GM21786 (cell line): ENCODE results near the gene WSB1.

ENCODE experiments used
- ATAC-seq: cut with Tn5 transposase; IDR thresholded peaks from one replicate; pipeline ENCODE4 v1.9.1; 2021; ENCODE audit not compliant: unreplicated experiment

The WSB1 gene

DNA sequence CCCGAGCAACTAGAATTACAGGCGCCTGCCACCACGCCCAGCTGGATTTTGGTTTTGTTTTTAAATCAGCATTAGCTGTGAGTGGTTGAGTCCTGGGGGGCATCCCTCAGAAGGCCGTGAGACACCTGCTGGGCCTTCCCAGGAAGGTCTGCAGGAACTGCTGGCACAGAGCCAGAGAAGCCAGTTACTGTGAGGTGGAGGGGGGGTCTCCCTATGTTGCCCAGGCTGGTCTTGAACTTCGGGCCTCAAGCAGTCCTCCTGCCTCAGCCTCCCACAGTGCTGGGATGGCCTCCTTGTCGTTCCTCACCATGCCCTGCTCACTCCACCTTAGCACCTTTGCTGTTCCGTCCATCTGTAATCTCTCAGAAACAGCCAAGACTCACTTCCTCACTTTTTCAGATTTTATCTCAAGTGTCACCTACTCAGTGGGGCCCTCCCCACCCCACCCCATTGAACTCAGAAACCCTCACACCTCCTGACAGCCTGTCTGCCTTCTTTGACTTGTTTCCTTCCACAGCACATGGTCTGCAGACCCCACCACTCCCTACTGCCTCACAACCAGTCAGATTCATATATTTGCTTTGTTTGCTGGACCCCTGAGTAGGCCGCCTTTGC, 62.3 kb downstream of the WSB1 start:
- no peak for ATAC-seq

DNA sequence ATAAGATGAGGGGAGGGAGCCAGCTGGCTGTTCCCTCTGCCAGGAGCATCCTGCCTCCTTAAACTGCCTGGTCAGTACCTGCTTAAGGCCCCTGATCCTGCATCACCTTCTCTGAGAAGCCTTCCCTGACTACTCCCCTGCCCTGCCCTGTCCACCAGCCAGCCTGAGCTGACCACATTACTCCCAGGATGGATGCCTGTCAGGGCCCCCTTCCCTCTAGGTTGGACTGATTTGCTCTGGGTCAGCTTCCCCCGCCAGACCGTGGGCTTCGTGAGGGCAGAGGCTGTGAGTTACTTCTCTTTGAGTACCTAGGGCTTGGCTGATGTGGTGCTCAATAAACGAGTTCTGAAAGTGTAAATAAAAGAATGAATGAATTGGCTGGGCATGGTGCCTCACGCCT, 63.3 kb downstream of the WSB1 start:
- no peak for ATAC-seq

DNA sequence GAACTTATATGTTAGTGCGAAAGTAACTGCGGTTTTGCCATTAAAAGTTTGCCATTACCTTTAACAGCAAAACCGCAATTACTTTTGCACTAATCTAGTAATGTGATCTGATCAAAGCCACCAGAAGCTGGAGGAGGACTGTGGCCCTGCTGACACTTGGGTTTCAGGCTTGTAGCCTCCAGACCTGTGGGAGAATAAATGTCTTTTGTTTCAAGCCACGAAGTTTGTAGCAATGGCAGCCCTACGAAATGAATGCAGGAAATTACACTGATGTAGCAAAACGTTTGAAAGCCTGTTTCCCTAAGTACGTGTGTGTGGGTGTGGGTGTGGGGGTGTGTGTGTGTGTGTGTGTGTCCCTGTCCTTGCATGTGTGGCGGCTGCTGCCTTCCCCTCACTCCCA, 66.6 kb downstream of the WSB1 start:
- ATAC-seq, result no peak

DNA sequence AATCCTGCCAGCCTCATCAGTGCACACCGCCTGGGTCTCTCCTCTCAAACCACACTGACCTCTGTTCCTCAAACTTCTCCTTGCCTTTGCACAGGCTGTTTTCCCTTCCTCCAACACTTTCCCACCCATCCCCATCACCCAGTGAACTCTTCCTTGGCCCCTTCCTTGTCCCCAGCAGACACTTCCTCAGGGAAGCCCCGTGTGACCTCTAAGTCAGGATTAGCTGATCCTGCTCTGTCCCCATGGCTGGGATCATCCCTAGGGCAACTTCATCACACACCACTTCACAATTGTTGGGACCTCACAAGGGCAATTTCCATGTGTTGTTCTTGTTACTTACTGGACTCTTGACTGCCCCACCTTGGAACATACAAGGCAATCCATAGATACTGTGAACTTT, 67.8 kb downstream of the WSB1 start:
- ATAC-seq, result no peak

DNA sequence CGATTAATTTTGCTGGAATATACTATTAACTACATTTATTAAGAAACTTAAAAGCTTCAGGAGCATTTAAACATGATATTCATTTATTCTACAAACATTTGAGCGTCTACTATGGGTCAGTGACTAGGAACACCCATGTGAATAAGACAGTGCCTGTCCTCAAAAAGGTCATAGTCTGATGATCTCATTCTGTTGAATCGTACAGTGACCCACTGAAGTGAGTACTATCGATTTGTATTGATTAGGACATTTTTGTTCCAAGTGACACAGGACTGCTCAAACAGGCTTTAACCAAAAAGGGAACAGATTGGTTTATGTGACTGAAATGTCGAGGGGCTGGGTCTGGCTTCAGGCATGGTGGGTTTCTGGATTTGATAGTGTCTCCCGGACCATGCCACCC, 68.6 kb downstream of the WSB1 start:
- ATAC-seq, result no peak

DNA sequence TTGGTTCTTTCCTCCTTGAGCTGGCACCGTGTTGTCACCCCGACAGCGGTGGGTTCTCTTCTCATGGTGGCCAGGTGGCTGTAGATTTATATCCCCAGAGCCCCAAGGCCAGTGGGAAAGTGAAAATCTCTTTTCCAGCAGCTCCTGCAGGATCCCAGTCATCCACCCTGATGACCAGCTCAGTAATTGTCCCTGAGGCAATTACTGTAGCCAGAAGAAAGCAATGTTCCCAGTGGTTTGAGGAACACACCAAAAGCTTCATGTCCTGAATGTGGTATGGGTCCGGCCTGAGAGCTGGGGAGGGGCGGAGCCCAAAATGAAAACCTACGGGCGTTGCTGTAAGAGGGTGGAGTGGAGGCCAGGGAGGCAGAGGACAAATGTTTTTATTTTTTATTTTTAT, 69.0 kb downstream of the WSB1 start:
- ATAC-seq, result no peak

DNA sequence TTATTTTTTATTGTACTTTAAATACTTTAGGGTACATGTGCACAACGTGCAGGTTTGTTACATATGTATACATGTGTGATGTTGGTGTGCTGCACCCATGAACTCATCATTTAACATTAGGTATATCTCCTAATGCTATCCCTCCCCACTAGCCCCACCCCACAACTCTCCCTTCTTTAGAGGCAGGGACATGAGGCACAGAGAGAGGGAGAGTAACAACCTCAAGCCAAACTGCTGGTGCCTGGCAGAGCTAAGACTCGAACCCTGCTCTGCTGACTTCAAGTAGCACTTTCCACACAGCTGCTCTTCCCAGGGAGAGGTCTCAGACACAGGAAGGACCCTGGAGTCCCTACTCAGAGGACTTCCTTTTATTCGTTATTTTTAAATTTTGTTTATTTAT, 69.4 kb downstream of the WSB1 start:
- no peak for ATAC-seq
